ENCODE results near the gene SHC3.
"Not testable (repeated sequence)": the region's sequence is repeated elsewhere in the genome, so short reads cannot be mapped to it uniquely, and the experiment has no call there.

Gene SHC3, protein sequence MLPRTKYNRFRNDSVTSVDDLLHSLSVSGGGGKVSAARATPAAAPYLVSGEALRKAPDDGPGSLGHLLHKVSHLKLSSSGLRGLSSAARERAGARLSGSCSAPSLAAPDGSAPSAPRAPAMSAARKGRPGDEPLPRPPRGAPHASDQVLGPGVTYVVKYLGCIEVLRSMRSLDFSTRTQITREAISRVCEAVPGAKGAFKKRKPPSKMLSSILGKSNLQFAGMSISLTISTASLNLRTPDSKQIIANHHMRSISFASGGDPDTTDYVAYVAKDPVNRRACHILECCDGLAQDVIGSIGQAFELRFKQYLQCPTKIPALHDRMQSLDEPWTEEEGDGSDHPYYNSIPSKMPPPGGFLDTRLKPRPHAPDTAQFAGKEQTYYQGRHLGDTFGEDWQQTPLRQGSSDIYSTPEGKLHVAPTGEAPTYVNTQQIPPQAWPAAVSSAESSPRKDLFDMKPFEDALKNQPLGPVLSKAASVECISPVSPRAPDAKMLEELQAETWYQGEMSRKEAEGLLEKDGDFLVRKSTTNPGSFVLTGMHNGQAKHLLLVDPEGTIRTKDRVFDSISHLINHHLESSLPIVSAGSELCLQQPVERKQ

GRCh38 chr9:89177944-89178829 is at the start of gene SHC3:
Gene SHC3, minus strand, starts transcription at chr9:89178818. Its CDS starts 358 bp downstream, at chr9:89178460.
- DNase-seq: no peak

DNA sequence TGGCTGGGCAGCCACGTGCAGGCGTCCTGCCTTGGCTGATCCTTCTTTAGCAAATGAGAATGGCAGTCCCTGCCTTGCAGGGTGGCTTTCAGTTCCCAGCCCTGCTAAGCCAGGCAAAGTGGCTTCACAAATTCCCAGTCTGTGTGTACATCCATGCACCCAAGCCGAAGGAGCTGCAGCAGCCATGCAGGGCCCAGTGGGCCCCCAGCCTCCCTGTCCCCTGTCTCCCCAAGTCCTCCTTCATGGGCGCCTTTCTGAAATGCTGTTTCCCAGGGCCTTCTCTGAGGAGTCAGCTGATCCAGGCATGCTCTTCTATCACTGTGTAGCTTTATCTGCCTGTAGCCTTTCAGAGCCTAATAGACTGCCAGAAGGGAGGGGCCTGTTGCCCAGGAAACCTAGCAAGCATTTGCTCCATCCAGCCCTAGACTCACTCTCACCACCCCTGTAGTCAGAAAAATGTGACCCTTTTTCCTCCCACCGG is 47.4 kb upstream of the SHC3 start:
- peak; percentile 5 for DNase-seq

DNA sequence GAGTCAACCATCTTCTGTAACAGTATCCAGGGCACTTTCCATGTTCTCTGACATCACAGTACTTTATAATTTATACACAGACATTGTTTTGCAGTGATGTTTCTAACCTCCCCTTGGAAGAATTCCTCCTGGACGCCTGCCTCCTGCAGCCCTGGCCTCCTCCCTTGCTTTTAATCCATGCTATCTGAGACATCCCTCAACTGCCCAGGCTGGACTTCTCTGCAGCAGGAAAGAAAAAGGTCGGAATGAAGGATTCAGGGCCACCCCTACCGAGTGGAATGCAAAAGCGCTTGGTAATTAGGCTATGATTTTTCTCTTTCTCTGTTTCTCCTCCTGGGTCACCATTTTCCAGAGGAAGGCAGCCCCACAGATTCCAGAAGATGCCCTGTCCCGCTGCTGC is 47.0 kb upstream of the SHC3 start:
- no peak for DNase-seq

GRCh38 chr9:89225036-89225435 is 46.4 kb upstream of the SHC3 start:
- DNase-seq: no peak

- DNase-seq: no peak
Measured at GRCh38 chr9:89224633-89225032, 46.0 kb upstream of the SHC3 start.

GRCh38 chr9:89223396-89223977 is 44.9 kb upstream of the SHC3 start:
- no peak for DNase-seq

- no peak for DNase-seq
Measured at GRCh38 chr9:89219637-89220036, 41.0 kb upstream of the SHC3 start.

DNA sequence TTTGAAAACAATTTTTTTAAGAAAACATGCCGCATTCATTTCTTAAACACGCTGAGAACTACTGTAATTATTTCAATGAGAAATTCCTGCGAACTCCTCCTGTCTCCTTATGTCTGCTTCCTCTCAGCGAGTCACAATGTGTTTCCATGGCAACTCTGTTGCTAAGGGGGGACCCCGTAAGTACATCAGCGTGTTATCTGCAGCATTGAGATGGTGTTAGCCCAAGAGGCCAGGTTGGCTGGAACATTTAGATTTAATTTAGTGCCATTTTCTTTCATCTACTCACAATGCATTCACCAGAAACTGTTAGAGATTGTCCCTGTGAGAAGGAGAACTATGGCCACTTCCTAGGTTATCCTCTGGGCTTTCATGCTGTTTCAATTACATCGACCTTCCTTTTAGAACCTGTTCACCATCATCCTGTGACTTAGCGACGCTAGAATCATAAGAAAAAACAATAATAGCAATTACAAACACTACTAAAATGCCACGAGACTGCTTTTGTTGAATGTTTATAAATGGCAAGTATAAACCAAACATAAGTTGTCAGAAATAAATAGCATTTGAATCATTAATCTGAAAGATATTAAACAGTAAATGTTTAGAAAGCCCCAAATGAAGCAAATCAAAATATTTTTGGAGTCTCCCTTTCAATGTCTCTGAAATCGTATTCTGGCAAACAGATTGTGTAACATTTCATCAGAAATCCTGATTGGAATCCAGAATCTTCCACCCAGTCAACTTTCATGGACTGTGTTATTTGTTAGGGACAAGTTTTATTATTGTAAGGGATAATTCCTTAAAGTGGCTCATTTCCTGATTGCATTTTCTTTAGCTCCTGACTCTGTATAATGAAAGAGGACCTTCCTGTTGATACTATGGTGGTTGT is 39.7 kb upstream of the SHC3 start:
- DNase-seq: no peak

DNA sequence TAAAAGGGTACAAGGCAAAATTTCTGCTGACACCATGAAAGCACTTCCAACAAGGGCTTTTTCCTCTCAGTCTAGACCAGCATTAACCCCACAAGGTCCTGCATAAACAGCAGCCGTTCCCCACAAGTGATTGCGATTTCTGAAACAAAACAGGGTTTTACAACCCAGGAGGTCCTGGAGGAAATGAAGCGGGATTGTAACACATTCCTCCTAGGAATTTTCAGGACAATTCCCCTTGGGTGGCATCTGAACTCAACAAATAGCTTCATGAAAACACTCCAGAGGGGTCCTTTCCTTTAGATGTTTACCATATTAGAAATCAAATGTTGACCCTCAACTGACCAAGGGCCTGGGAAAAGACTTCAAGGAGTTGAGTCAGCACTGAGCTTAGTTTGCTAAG is 36.7 kb upstream of the SHC3 start:
- DNase-seq: no peak

DNA sequence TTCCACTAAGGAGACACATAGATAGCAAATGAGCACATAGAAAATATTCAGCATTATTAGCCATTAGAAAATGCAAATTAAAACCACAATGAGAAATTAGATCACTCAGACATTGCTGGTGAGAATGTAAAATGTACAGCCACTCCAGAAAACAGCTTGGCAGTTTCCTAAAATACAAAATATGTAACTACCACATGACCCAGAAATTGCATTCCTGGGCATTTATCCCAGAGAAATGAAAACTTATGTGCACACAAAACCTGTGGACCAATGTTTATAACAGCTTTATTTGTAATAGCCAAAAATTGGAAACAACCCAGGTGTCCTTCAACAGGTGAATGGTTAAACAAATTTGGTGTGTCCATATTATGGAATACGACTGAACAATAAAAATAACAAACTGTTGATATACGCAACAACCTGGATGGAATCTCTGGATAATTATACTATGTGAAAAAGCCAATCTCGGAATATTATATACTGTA is 34.8 kb upstream of the SHC3 start:
- no peak for DNase-seq

DNA sequence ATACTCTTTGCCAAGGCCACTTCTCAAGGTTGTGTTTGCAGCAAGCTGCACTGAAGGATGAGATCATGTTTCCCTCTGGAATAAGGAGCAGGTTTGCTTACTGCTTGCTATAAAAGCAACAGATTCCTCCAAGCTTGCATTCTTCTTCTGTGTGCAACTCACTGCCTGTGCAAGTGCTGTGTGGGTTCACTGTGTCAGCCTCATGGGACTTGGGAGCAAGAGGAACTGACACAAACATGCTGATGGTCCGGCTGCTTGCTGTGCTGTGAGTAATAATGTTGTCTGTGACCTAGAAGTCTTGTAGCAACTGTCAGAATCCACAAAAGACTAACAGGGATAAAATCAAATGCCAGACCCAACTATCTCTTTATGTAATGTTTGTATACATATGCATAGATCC is 33.6 kb upstream of the SHC3 start:
- no peak for DNase-seq

DNA sequence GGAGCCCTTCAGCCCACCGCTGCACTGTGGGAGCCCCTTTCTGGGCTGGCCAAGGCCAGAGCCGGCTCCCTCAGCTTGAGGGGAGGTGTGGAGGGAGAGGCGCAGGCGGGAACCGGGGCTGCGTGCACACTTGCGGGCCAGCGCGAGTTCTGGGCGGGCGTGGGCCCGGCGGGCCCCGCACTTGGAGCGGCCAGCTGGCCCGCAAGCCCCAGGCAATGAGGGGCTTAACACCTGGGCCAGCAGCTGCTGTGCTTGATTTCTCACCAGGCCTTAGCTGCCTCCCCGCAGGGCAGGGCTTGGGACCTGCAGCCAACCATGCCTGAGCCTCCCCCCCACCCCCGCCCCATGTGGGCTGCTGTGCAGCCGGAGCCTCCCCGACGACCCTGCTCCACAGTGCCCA is 30.7 kb upstream of the SHC3 start:
- DNase-seq: not testable (repeated sequence)

DNA sequence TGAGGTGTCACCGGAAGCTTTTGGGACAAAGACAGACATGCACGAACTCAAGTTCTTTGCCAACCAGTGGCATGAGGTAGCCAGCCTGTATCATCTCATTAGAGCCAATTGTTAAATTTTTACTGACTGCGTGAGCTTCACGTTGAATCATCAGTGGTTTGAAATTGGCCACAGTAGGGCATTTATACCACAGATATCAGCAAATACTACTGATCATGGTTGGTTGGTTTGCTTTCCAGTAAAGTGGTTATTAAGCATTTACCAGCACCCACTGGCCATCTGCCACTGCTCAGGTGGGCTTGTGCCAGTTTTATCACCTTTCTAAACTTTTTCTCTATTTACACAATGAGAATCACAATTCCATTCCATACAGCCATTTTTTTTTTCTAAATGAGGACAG is 28.4 kb upstream of the SHC3 start:
- no peak for DNase-seq

DNA sequence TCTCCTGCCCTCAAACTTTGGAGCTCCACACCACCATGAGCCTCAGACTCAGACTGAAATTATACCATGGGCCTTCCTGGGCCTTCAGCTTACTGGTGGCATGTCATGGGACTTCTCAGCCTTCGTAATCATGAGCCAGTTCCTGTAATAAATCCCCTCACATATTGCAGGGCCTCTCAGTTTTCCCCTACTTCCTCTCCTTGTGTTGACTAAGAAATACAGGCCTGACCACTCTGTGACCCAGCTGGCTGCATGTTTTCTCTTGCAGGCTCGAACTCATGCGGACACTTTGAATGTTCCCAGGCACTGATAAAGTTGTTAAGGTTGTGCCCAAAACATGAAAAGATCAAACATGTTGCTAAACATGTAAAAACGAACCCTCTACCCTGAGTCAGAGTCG is 26.2 kb upstream of the SHC3 start:
- no peak for DNase-seq

DNA sequence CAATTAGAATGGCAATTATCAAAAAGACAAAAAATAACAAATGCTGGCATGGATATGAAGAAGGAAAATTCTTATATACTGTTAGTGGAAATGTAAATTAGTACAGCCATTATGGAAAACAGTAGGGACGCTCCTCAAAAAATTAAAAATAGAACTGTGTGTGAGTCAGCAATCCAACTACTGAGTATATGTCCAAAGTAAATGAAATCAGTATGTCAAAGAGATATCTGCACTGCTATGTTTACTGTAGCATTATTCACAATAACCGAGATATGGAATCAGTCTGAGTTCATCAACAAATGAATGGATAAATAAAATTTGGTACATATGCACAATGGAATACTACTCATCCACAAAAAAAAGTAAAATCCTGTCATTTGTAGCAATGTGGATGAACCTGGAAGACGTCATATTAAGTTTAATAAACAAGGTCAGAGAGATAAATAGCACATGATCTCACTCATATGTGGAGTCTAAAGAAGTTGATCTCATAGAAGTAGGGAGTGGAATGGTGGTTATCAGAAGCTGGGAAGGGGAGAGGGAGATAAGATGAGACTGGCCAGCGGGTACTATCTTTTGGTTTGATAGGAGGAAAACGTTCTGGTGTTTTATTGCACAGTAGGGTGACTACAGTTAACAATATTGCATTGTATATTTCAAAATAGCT is 16.6 kb upstream of the SHC3 start:
- no peak for DNase-seq

- no peak for DNase-seq
Measured at GRCh38 chr9:89194421-89195130, 16.0 kb upstream of the SHC3 start.

- DNase-seq: no peak
Measured at GRCh38 chr9:89191004-89191403, 12.4 kb upstream of the SHC3 start.

- DNase-seq: no peak
Measured at GRCh38 chr9:89189215-89189614, 10.6 kb upstream of the SHC3 start.

- no peak for DNase-seq
Measured at GRCh38 chr9:89187950-89188349, 9.3 kb upstream of the SHC3 start.

GRCh38 chr9:89187541-89187940 is 8.9 kb upstream of the SHC3 start:
- DNase-seq: no peak

GRCh38 chr9:89186960-89187359 is 8.3 kb upstream of the SHC3 start:
- no peak for DNase-seq
